Endothelial cell of umbilical vein (primary cell): ENCODE results near the gene IP6K1. TPM values are rescaled to one million over a fixed set of nuclear protein-coding genes. Genes with fewer than 3 reads are reported as not detected.
A peak's percentile ranks its signal among the peaks of the same experiment; 100 is the strongest.

Experiments
- BruUV-seq: library from RNA; stranded (reverse); fragments of 400-500 nt; replicated peaks from 2 replicates; lab custom pipeline; 2021; lab: Mats Ljungman, UMichigan
- CTCF ChIA-PET: fragments of 300-600, 350-600 bp; sonication (Branson Sonifier 250); formaldehyde crosslinking; loops from one replicate; lab custom pipeline; 2021; ENCODE audit warnings: antibody characterized with exemption, inconsistent platforms; lab: Charles Lee
- POLR2A ChIA-PET: fragments of 300-600, 350-600 bp; sonication (Branson Sonifier 250); formaldehyde crosslinking; loops from one replicate; lab custom pipeline; 2021; ENCODE audit warnings: antibody characterized with exemption, inconsistent platforms; lab: Charles Lee
- DNase-seq: peaks from one replicate; pipeline ENCODE4 v3.0.0-alpha.2; 2011; ENCODE audit warnings: low read depth, low spot score
- FAIRE-seq: peaks from 2 replicates; lab custom pipeline; 2011; peaks lifted over from hg19 to GRCh38; lab: Jason Lieb, UNC
- H2AFZ ChIP-seq: 2 replicates; pipeline ENCODE4 v1.6.0; 2012; ENCODE audit warnings: low read depth, low read length, control low read depth, inconsistent platforms
- H3K27ac ChIP-seq: 2 replicates; pipeline ENCODE4 v1.5.1; 2011; ENCODE audit warnings: low read depth, mild to moderate bottlenecking, control low read depth, low read length, moderate library complexity; ENCODE audit not compliant: insufficient read depth
- H3K27me3 ChIP-seq, 2 experiments: 2 replicates each; pipeline versions ENCODE4 v1.6.0 to v1.6.1; 2011; ENCODE audit warnings: low read length in 2 of 2, mixed read lengths in 1 of 2; ENCODE audit not compliant: control insufficient read depth in 2 of 2, insufficient read depth in 2 of 2
- H3K36me3 ChIP-seq, 2 experiments: 2 replicates in 1 of 2; 3 replicates in 1 of 2; pipeline ENCODE4 v1.5.1; 2011; ENCODE audit warnings: low read length in 2 of 2, mild to moderate bottlenecking in 1 of 2, moderate library complexity in 1 of 2; ENCODE audit not compliant: control insufficient read depth in 2 of 2, insufficient read depth in 2 of 2; ENCODE audit errors: extremely low read depth in 1 of 2
- H3K4me1 ChIP-seq: 3 replicates; pipeline ENCODE4 v1.5.1; 2011; ENCODE audit warnings: mild to moderate bottlenecking, low read length; ENCODE audit not compliant: control insufficient read depth, insufficient read depth; ENCODE audit errors: extremely low read depth
- H3K4me2 ChIP-seq: 2 replicates; pipeline ENCODE4 v1.6.1; 2011; ENCODE audit warnings: low read length, control low read depth, mixed read lengths; ENCODE audit not compliant: insufficient read depth
- H3K4me3 ChIP-seq, 3 experiments: fragments of 200-600 bp in 1 of 3; sonication (generic), shearing (Covaris generic) in 1 of 3; replicated peaks in 1 of 3; 2 replicates each; pipeline ENCODE4 v1.5.1; 2011 to 2016; ENCODE audit warnings: control low read depth in 3 of 3, low read length in 3 of 3, mild to moderate bottlenecking in 2 of 3, inconsistent platforms in 1 of 3, low read depth in 1 of 3, moderate library complexity in 1 of 3; ENCODE audit not compliant: insufficient read depth in 1 of 3
- H3K79me2 ChIP-seq: 2 replicates; pipeline ENCODE4 v1.6.0; 2012; ENCODE audit warnings: low read length, inconsistent platforms; ENCODE audit not compliant: control insufficient read depth, insufficient read depth
- H3K9ac ChIP-seq: replicated peaks from 2 replicates; pipeline ENCODE3; 2011; ENCODE audit warnings: low read length, control low read depth; ENCODE audit not compliant: insufficient read depth; ENCODE audit errors: extremely low read depth
- H3K9me1 ChIP-seq: replicated peaks from 3 replicates; pipeline ENCODE4 v1.6.0; 2011; ENCODE audit warnings: mild to moderate bottlenecking, low read length; ENCODE audit not compliant: control insufficient read depth, insufficient read depth; ENCODE audit errors: extremely low read depth
- H3K9me3 ChIP-seq: replicated peaks from 2 replicates; pipeline ENCODE4 v1.5.1; 2012; ENCODE audit warnings: low read length, inconsistent platforms; ENCODE audit not compliant: control insufficient read depth, insufficient read depth
- H4K20me1 ChIP-seq: replicated peaks from 2 replicates; pipeline ENCODE3; 2011; ENCODE audit warnings: mild to moderate bottlenecking, low read length; ENCODE audit not compliant: control insufficient read depth, insufficient read depth; ENCODE audit errors: extremely low read depth
- EZH2 ChIP-seq: IDR thresholded peaks from 2 replicates; pipeline ENCODE4 v1.6.1; 2012; ENCODE audit warnings: borderline replicate concordance, low read depth, mild to moderate bottlenecking, moderate library complexity, low read length, inconsistent platforms; ENCODE audit not compliant: severe bottlenecking
- POLR2A ChIP-seq: IDR thresholded peaks from 2 replicates; pipeline ENCODE4 v1.6.1; 2012; ENCODE audit warnings: low read depth, mild to moderate bottlenecking, control low read depth, low read length
- POLR2AphosphoS5 ChIP-seq: IDR thresholded peaks from 2 replicates; pipeline ENCODE4 v1.6.1; 2012; ENCODE audit warnings: low read depth, mild to moderate bottlenecking, control low read depth, low read length, moderate library complexity; ENCODE audit not compliant: insufficient read depth
- dilution Hi-C: fragments of 300-500 bp; cut with MboI; formaldehyde crosslinking; loops from one replicate; pipeline ENCODE4 v1.15.0; 2019; ENCODE audit warnings: low sequenced_read_pairs; ENCODE audit not compliant: extremely low pct_ligation_motif_present
- intact Hi-C: fragments of 100-400 bp; cut with micrococcal nuclease; formaldehyde crosslinking; loops from one replicate; pipeline ENCODE4 v1.10.0; 2022
- polyA plus RNA-seq, 4 experiments: library from polyadenylated mRNA; depleted of rRNA in 3 of 4; stranded (reverse) in 3 of 4; unstranded in 1 of 4; fragments of >200 nt; gene quantifications; 2 replicates each; pipeline versions ENCODE4 v1.2.1 to v1.2.3, GENCODE V29; 2011 to 2012; ENCODE audit warnings: missing spikeins in 1 of 4
- total RNA-seq: library from RNA; stranded (reverse); gene quantifications from 2 replicates; pipeline ENCODE4 v1.2.3, GENCODE V29; 2021
- TF ChIP-seq, protein P1 (sequence below), 2 donors: IDR thresholded peaks; 1 replicate in 1 of 2; 2 replicates in 1 of 2; pipeline ENCODE4 v1.5.1; 2011; ENCODE audit warnings: low read length in 2 of 2, mild to moderate bottlenecking in 2 of 2, moderate library complexity in 2 of 2, control low read depth in 1 of 2, inconsistent platforms in 1 of 2, low read depth in 1 of 2; ENCODE audit not compliant: insufficient read depth in 1 of 2; ENCODE audit errors: extremely low read depth in 1 of 2

IP6K1 gene
- total and polyA plus RNA-seq, 2 donors (not counting 3 experiments of a cell fraction or from before 2014, with no cell fraction given): 42.7 to 60.8 TPM

- FAIRE-seq: peak; percentile 88
- POLR2A ChIA-PET: no interaction called here
- dilution Hi-C loops (no loop called here), intact Hi-C loops (loop anchor here (2.0 kb wide), 3 partner anchors 83 to 187 kb away; partner anchors contain the start of gene INKA1)
- no peaks in the 10 kb centered on the region for H4K20me1 ChIP-seq
- H3K79me2 ChIP-seq: peaks cover 13% of the 10 kb centered on the region
- H3K27ac ChIP-seq: no peak within 1 kb of the TSS
- DNase-seq: peak; percentile 93
- no TSS peak for BruUV-seq
- H3K9me3 ChIP-seq: no peaks in the 10 kb centered on the region
- TF ChIP-seq POLR2A (peak; percentile 91), POLR2AphosphoS5 (peak; percentile 86), EZH2 (no peak)
- TF ChIP-seq, protein P1, sequence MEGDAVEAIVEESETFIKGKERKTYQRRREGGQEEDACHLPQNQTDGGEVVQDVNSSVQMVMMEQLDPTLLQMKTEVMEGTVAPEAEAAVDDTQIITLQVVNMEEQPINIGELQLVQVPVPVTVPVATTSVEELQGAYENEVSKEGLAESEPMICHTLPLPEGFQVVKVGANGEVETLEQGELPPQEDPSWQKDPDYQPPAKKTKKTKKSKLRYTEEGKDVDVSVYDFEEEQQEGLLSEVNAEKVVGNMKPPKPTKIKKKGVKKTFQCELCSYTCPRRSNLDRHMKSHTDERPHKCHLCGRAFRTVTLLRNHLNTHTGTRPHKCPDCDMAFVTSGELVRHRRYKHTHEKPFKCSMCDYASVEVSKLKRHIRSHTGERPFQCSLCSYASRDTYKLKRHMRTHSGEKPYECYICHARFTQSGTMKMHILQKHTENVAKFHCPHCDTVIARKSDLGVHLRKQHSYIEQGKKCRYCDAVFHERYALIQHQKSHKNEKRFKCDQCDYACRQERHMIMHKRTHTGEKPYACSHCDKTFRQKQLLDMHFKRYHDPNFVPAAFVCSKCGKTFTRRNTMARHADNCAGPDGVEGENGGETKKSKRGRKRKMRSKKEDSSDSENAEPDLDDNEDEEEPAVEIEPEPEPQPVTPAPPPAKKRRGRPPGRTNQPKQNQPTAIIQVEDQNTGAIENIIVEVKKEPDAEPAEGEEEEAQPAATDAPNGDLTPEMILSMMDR (IDR thresholded peaks at IDR 0.05; ENCODE audit: extremely low read depth in 1 of 2, insufficient read depth in 1 of 2, low read depth in 1 of 2, low read length in 2 of 2): peak; percentile 21 to 82
- H3K9ac ChIP-seq: no peak within 1 kb of the TSS
- CTCF ChIA-PET: interaction anchor here (0.7 to 2.5 kb wide), 10 partner anchors 9 to 187 kb away, joined by 3 to 14 read pairs (median 6); partner anchors contain the start of gene INKA1
- H3K4me2 ChIP-seq: peak within 1 kb of the TSS; percentile 4
- no peaks in the 10 kb centered on the region for H3K9me1 ChIP-seq
- H3K4me1 ChIP-seq: peaks cover 14% of the 10 kb centered on the region
- H3K27me3 ChIP-seq: no peaks in the 10 kb centered on the region
- H2AFZ ChIP-seq: no peak within 1 kb of the TSS
- peak within 1 kb of the TSS in 2 of 3 experiments; percentile 2 to 42 for H3K4me3 ChIP-seq
- peaks cover 3 to 17% of the 10 kb centered on the region in 2 experiments for H3K36me3 ChIP-seq
Observed at GRCh38 chr3:49719214-49719884, 67.0 kb downstream of the IP6K1 start, which contains the start of gene AMIGO3. AMIGO3 (minus strand) TSS chr3:49719684; CDS start chr3:49719465, 219 bp downstream.
